MM.1S (cell line): ENCODE data around the gene ARHGAP25.
A peak's percentile ranks its signal among the peaks of the same experiment; 100 is the strongest.

Experiments
- DNase-seq: peaks from one replicate; pipeline ENCODE4 v3.0.0-alpha.2; 2015
- H2AFZ ChIP-seq: fragments of 300-600 bp; sonication (generic); 2 replicates; pipeline ENCODE4 v1.6.0; 2016; ENCODE audit warnings: antibody characterized with exemption, low read length
- H3F3A ChIP-seq: fragments of 300-600 bp; sonication (generic); 2 replicates; pipeline ENCODE4 v1.6.1; 2016; ENCODE audit warnings: mild to moderate bottlenecking, antibody characterized with exemption, low read length, moderate library complexity, mixed read lengths; ENCODE audit not compliant: insufficient read depth
- H3K27ac ChIP-seq: fragments of 300-600 bp; sonication (generic); 2 replicates; pipeline ENCODE4 v1.5.1; 2016; ENCODE audit warnings: mild to moderate bottlenecking, low read length
- H3K27me3 ChIP-seq: fragments of 300-600 bp; sonication (generic); replicated peaks from 2 replicates; pipeline ENCODE4 v1.6.0; 2016; ENCODE audit warnings: low read length; ENCODE audit not compliant: insufficient read depth
- H3K36me3 ChIP-seq: fragments of 300-600 bp; sonication (generic); replicated peaks from 2 replicates; pipeline ENCODE4 v1.6.1; 2016; ENCODE audit warnings: mild to moderate bottlenecking, low read length, mixed read lengths; ENCODE audit not compliant: insufficient read depth
- H3K4me1 ChIP-seq: fragments of 300-600 bp; sonication (generic); 2 replicates; pipeline ENCODE4 v1.6.1; 2016; ENCODE audit warnings: low read length, mixed read lengths
- H3K4me2 ChIP-seq: fragments of 300-600 bp; sonication (generic); 2 replicates; pipeline ENCODE4 v1.6.0; 2016; ENCODE audit warnings: low read depth, low read length
- H3K4me3 ChIP-seq: fragments of 300-600 bp; sonication (generic); 2 replicates; pipeline ENCODE4 v1.5.1; 2016; ENCODE audit warnings: low read length, mixed read lengths
- H3K79me2 ChIP-seq: fragments of 300-600 bp; sonication (generic); 2 replicates; pipeline ENCODE4 v1.6.1; 2016; ENCODE audit warnings: mixed run types, low read length, mixed read lengths
- H3K9ac ChIP-seq: fragments of 300-600 bp; sonication (generic); 2 replicates; pipeline ENCODE4 v1.6.1; 2016; ENCODE audit warnings: low read length, mixed read lengths
- H3K9me2 ChIP-seq: fragments of 300-600 bp; sonication (generic); replicated peaks from 2 replicates; pipeline ENCODE4 v1.6.1; 2016; ENCODE audit warnings: mild to moderate bottlenecking, low read length, mixed read lengths; ENCODE audit not compliant: insufficient read depth
- H3K9me3 ChIP-seq: fragments of 300-600 bp; sonication (generic); replicated peaks from 2 replicates; pipeline ENCODE4 v1.6.1; 2016; ENCODE audit warnings: mild to moderate bottlenecking, low read length, mixed read lengths; ENCODE audit not compliant: insufficient read depth
- H4K20me1 ChIP-seq: fragments of 300-600 bp; sonication (generic); 2 replicates; pipeline ENCODE4 v1.6.1; 2016; ENCODE audit warnings: mild to moderate bottlenecking, low read length, moderate library complexity, mixed read lengths; ENCODE audit not compliant: insufficient read depth
- EZH2 ChIP-seq: fragments of 300-600 bp; sonication (generic); optimal IDR thresholded peaks from 2 replicates; pipeline ENCODE3; 2017; ENCODE audit warnings: low read depth, mild to moderate bottlenecking, antibody characterized with exemption, low read length, mixed read lengths
- EZH2phosphoT487 ChIP-seq: fragments of 300-600 bp; sonication (generic); IDR thresholded peaks from 2 replicates; pipeline ENCODE4 v1.6.1; 2018; ENCODE audit warnings: antibody characterized with exemption, low read length
- TF ChIP-seq, protein P1 (sequence below): fragments of 300-600 bp; sonication (generic); IDR thresholded peaks from 2 replicates; pipeline ENCODE4 v1.5.1; 2016; ENCODE audit warnings: antibody characterized with exemption, low read length, mixed read lengths

Gene ARHGAP25

DNA sequence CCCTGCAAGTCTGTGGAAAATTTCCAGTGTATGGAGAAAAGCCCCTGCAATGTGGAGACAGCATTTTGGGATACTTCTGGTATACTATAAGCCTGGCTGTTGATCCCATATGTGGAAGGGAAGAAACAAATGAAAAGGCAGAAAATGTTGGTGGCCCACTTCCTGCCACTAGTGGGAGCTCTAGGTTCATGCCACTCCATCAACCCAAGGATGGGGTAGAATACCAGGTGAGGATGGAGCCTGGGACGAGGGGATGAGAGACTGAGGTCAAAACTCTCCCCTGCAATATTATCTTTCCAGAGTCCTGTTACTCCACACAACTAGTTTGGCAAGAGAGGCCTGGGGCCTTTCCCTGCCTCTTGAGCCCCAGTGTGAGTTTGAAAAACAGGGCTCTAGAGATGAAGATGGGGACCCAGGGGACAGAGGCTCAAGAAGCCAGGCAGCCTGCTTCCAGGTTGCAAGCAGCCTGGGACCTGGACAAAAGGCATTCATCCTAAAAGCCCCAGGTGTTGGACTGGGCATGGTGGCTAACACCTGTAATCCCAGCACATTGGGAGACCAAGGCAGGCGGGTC is 104.7 kb downstream of the ARHGAP25 start:
- Histone ChIP-seq H3K9me2 (no peaks in the 10 kb centered on the region), H4K20me1 (no peaks in the 10 kb centered on the region), H3K4me1 (peaks cover 50% of the 10 kb centered on the region), H3F3A (peaks cover 23% of the 10 kb centered on the region), H3K27ac (no peak overlapping the region), H3K36me3 (no peaks in the 10 kb centered on the region), H3K79me2 (no peaks in the 10 kb centered on the region), H3K4me3 (no peak overlapping the region), H3K9ac (no peak overlapping the region), H3K9me3 (no peaks in the 10 kb centered on the region), H3K4me2 (no peak overlapping the region), H3K27me3 (no peaks in the 10 kb centered on the region), H2AFZ (no peak overlapping the region)
- no peak for DNase-seq
- no peak for TF ChIP-seq EZH2phosphoT487
- TF ChIP-seq, protein P1, sequence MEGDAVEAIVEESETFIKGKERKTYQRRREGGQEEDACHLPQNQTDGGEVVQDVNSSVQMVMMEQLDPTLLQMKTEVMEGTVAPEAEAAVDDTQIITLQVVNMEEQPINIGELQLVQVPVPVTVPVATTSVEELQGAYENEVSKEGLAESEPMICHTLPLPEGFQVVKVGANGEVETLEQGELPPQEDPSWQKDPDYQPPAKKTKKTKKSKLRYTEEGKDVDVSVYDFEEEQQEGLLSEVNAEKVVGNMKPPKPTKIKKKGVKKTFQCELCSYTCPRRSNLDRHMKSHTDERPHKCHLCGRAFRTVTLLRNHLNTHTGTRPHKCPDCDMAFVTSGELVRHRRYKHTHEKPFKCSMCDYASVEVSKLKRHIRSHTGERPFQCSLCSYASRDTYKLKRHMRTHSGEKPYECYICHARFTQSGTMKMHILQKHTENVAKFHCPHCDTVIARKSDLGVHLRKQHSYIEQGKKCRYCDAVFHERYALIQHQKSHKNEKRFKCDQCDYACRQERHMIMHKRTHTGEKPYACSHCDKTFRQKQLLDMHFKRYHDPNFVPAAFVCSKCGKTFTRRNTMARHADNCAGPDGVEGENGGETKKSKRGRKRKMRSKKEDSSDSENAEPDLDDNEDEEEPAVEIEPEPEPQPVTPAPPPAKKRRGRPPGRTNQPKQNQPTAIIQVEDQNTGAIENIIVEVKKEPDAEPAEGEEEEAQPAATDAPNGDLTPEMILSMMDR: peak; percentile 59

DNA sequence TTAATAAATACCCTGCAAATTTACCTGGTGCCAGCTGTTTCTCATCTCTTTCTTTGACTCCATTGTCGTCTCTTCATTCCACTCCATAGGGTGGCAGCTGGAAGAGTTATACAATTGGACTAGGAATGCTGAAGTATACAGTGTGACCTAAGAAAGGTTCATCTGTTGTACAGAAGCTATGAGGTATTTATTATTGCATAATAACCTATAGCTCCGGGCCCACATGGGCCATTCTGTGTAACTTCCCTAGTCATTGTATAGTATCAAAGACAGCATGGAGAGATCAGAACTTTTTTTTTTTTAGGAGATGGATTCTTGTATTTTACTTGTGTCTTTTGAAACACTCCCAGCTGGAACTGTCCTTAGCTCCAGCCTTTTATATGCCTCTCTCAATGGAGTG is 110.4 kb downstream of the ARHGAP25 start:
- no peak overlapping the region for H3K4me2 ChIP-seq
- H3K79me2 ChIP-seq: no peaks in the 10 kb centered on the region
- H3K4me3 ChIP-seq: no peak overlapping the region
- H3K9me3 ChIP-seq: no peaks in the 10 kb centered on the region
- H3K27me3 ChIP-seq: no peaks in the 10 kb centered on the region
- H3K9me2 ChIP-seq: no peaks in the 10 kb centered on the region
- TF ChIP-seq EZH2: no peak
- no peak for TF ChIP-seq EZH2phosphoT487
- TF ChIP-seq, protein P1: no peak
- H2AFZ ChIP-seq: no peak overlapping the region
- H3K27ac ChIP-seq: no peak overlapping the region
- no peak for DNase-seq
- peaks cover 9% of the 10 kb centered on the region; the same call in 1 of the 2 replicates for H3K4me1 ChIP-seq
- H3K9ac ChIP-seq: no peak overlapping the region
- no peaks in the 10 kb centered on the region for H4K20me1 ChIP-seq
- H3F3A ChIP-seq: no peaks in the 10 kb centered on the region
- no peaks in the 10 kb centered on the region for H3K36me3 ChIP-seq

- Histone ChIP-seq H4K20me1 (no peaks in the 10 kb centered on the region), H3K36me3 (no peaks in the 10 kb centered on the region), H3K9me2 (no peaks in the 10 kb centered on the region), H3K4me3 (no peak overlapping the region), H3K27me3 (no peaks in the 10 kb centered on the region), H3F3A (no peaks in the 10 kb centered on the region), H3K27ac (no peak overlapping the region), H3K79me2 (no peaks in the 10 kb centered on the region), H3K9me3 (no peaks in the 10 kb centered on the region), H3K4me2 (no peak overlapping the region), H2AFZ (no peak overlapping the region), H3K4me1 (no peaks in the 10 kb centered on the region), H3K9ac (no peak overlapping the region)
- no peak for DNase-seq
- TF ChIP-seq EZH2phosphoT487 (no peak), EZH2 (no peak)
- TF ChIP-seq, protein P1: no peak
Measured at GRCh38 chr2:68846091-68846490, 111.5 kb downstream of the ARHGAP25 start.
